ENCODE results near the gene CEACAM1.
A peak's percentile ranks its signal among the peaks of the same experiment; 100 is the strongest.

DNA sequence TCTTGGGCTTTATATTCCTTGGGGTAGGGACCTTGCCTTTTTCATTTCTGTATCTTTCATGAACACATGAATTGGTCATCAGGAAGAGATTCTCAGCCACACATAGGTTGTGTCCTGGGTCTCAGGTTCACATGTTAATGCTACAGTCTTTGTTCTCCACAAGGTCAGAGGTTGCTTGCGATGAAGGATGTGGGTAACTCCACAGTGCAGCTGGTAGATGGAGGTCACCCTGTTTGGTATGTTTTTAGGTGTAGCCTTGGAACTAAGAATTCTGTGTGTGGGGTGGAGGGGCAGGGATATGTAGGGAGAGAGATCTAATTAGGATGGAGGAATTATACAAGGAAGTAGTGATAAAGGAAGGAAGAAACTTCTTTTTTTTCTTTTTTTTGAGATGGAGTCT lies 23.2 kb downstream of the CEACAM1 start:
- TF ChIP-seq MAFF (IDR thresholded peaks at IDR 0.05; ENCODE audit: low read depth, low read length): no peak
- TF ChIP-seq RXRB (CRISPR knock-in tag; IDR thresholded peaks at IDR 0.05; ENCODE audit: borderline replicate concordance): no peak
- no peak for TF ChIP-seq REST (IDR thresholded peaks at IDR 0.05; ENCODE audit: borderline replicate concordance in 1 of 2, low read depth in 1 of 2, low read length in 2 of 2)
- TF ChIP-seq SIN3A (IDR thresholded peaks at IDR 0.05; ENCODE audit: borderline replicate concordance, low read depth, low read length): no peak
- no peak for TF ChIP-seq ZNF383 (CRISPR knock-in tag; IDR thresholded peaks at IDR 0.05; ENCODE audit: borderline replicate concordance)
- 0 out of 2 replicates have a peak, but pooled peaks have one; percentile 22 for TF ChIP-seq POLR2AphosphoS5 (IDR thresholded peaks at IDR 0.05; ENCODE audit: low read depth, low read length)
- TF ChIP-seq ZBTB8A (CRISPR knock-in tag; IDR thresholded peaks at IDR 0.05; ENCODE audit: borderline replicate concordance, low read depth): no peak

All from HepG2 (cell line).